HepG2 (cell line): ENCODE measurements around the gene ITGA2. TPM values are rescaled to one million over a fixed set of nuclear protein-coding genes. Genes with fewer than 3 reads are reported as not detected.

Experiments used
- E2F1 ChIP-seq: sonication (generic); formaldehyde crosslinking; IDR thresholded peaks from 2 replicates; pipeline ENCODE4 v1.5.0; 2020; ENCODE audit warnings: missing genetic modification reagents
- EHMT2 ChIP-seq: fragments of 200-600 bp; sonication (generic); IDR thresholded peaks from 2 replicates; pipeline ENCODE4 v1.7.0; 2017; ENCODE audit warnings: antibody characterized with exemption, low read depth, low read length, borderline replicate concordance
- MEIS1 ChIP-seq: sonication (generic); formaldehyde crosslinking; IDR thresholded peaks from 2 replicates; pipeline ENCODE4 v1.9.0; 2021; ENCODE audit warnings: mild to moderate bottlenecking, missing genetic modification reagents, moderate library complexity, borderline replicate concordance
- SMC3 ChIP-seq: IDR thresholded peaks from 2 replicates; pipeline ENCODE4 v1.6.1; 2011; ENCODE audit warnings: low read length, improper control_type of control experiment
- ZBTB8A ChIP-seq: sonication (generic); formaldehyde crosslinking; IDR thresholded peaks from 2 replicates; pipeline ENCODE4 v1.4.0; 2020; ENCODE audit warnings: mild to moderate bottlenecking, low read depth, missing genetic modification reagents, borderline replicate concordance
- ZNF781 ChIP-seq: sonication (generic); formaldehyde crosslinking; IDR thresholded peaks from 2 replicates; pipeline ENCODE4 v1.5.1; 2020; ENCODE audit warnings: borderline replicate concordance, mild to moderate bottlenecking, missing genetic modification reagents; ENCODE audit errors: not compliant biosample characterization
- ZSCAN31 ChIP-seq: sonication (generic); formaldehyde crosslinking; IDR thresholded peaks from 2 replicates; pipeline ENCODE4 v1.5.0; 2020; ENCODE audit warnings: low read depth, mild to moderate bottlenecking, missing genetic modification reagents
- polyA plus RNA-seq, 8 experiments: library from polyadenylated mRNA; depleted of rRNA in 3 of 8; stranded (reverse) in 7 of 8; unstranded in 1 of 8; fragments of >200 nt; fragmentation: Illumina TruSeq in 4 of 8; extraction: Trizol in 4 of 8; gene quantifications; 2 replicates each; pipeline versions ENCODE4 v1.2.1 to v1.2.3, GENCODE V29; 2011 to 2016; ENCODE audit warnings: low read depth in 4 of 8, missing spikeins in 1 of 8, mixed read lengths in 1 of 8; ENCODE audit not compliant: insufficient read depth in 1 of 8
- total RNA-seq, 5 experiments: library from RNA; depleted of rRNA; stranded (reverse); fragments of >200 nt; fragmentation: Illumina TruSeq; extraction: Trizol; gene quantifications; 2 replicates each; pipeline ENCODE4 v1.2.3, GENCODE V29; 2016; ENCODE audit warnings: low read depth in 1 of 5
- TF ChIP-seq, protein P1 (sequence below): IDR thresholded peaks from 2 replicates; pipeline ENCODE4 v1.6.1; 2016
- TF ChIP-seq, protein P2 (sequence below): sonication (generic); formaldehyde crosslinking; IDR thresholded peaks from one replicate; pipeline ENCODE4 v1.5.1; 2020; ENCODE audit warnings: mild to moderate bottlenecking, missing genetic modification reagents; ENCODE audit errors: not compliant biosample characterization

ITGA2 gene
- total and polyA plus RNA-seq, 2 of the 13 experiments (the other 11 are each of a cell fraction or from before 2014, with no cell fraction given): 15.8 to 58.3 TPM

DNA sequence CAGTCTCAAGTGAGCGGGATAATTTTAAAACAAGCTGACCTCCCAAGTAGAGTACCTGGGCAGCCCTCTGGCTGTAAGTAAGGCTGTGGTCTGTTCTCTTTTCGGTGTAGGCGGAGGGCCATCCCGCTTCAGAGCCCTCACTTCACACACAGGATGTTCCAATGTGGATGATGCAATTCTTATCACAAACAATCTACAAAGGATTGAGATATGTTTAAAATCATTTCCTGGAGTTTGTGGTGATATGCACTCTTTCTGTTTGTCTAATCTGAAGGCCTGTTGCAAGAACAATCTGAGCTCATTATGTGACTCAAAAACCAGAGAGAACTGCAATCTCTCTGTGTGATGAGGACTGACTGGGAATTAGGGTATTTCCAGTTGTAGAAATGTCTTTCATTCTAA is 42.5 kb downstream of the ITGA2 start (continued):
- TF ChIP-seq ZBTB8A (CRISPR knock-in tag) (no peak), MEIS1 (CRISPR knock-in tag) (no peak), ZSCAN31 (0 out of 2 replicates have a peak, but pooled peaks have one; percentile 32), EHMT2 (no peak), SMC3 (0 out of 2 replicates have a peak, but pooled peaks have one; percentile 9), E2F1 (no peak), ZNF781 (CRISPR knock-in tag) (no peak)
- TF ChIP-seq, protein P1, sequence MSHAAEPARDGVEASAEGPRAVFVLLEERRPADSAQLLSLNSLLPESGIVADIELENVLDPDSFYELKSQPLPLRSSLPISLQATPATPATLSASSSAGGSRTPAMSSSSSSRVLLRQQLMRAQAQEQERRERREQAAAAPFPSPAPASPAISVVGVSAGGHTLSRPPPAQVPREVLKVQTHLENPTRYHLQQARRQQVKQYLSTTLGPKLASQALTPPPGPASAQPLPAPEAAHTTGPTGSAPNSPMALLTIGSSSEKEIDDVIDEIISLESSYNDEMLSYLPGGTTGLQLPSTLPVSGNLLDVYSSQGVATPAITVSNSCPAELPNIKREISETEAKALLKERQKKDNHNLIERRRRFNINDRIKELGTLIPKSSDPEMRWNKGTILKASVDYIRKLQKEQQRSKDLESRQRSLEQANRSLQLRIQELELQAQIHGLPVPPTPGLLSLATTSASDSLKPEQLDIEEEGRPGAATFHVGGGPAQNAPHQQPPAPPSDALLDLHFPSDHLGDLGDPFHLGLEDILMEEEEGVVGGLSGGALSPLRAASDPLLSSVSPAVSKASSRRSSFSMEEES (CRISPR knock-in tag): peak; percentile 59; the same call in 1 of the 2 replicates
- TF ChIP-seq, protein P2, sequence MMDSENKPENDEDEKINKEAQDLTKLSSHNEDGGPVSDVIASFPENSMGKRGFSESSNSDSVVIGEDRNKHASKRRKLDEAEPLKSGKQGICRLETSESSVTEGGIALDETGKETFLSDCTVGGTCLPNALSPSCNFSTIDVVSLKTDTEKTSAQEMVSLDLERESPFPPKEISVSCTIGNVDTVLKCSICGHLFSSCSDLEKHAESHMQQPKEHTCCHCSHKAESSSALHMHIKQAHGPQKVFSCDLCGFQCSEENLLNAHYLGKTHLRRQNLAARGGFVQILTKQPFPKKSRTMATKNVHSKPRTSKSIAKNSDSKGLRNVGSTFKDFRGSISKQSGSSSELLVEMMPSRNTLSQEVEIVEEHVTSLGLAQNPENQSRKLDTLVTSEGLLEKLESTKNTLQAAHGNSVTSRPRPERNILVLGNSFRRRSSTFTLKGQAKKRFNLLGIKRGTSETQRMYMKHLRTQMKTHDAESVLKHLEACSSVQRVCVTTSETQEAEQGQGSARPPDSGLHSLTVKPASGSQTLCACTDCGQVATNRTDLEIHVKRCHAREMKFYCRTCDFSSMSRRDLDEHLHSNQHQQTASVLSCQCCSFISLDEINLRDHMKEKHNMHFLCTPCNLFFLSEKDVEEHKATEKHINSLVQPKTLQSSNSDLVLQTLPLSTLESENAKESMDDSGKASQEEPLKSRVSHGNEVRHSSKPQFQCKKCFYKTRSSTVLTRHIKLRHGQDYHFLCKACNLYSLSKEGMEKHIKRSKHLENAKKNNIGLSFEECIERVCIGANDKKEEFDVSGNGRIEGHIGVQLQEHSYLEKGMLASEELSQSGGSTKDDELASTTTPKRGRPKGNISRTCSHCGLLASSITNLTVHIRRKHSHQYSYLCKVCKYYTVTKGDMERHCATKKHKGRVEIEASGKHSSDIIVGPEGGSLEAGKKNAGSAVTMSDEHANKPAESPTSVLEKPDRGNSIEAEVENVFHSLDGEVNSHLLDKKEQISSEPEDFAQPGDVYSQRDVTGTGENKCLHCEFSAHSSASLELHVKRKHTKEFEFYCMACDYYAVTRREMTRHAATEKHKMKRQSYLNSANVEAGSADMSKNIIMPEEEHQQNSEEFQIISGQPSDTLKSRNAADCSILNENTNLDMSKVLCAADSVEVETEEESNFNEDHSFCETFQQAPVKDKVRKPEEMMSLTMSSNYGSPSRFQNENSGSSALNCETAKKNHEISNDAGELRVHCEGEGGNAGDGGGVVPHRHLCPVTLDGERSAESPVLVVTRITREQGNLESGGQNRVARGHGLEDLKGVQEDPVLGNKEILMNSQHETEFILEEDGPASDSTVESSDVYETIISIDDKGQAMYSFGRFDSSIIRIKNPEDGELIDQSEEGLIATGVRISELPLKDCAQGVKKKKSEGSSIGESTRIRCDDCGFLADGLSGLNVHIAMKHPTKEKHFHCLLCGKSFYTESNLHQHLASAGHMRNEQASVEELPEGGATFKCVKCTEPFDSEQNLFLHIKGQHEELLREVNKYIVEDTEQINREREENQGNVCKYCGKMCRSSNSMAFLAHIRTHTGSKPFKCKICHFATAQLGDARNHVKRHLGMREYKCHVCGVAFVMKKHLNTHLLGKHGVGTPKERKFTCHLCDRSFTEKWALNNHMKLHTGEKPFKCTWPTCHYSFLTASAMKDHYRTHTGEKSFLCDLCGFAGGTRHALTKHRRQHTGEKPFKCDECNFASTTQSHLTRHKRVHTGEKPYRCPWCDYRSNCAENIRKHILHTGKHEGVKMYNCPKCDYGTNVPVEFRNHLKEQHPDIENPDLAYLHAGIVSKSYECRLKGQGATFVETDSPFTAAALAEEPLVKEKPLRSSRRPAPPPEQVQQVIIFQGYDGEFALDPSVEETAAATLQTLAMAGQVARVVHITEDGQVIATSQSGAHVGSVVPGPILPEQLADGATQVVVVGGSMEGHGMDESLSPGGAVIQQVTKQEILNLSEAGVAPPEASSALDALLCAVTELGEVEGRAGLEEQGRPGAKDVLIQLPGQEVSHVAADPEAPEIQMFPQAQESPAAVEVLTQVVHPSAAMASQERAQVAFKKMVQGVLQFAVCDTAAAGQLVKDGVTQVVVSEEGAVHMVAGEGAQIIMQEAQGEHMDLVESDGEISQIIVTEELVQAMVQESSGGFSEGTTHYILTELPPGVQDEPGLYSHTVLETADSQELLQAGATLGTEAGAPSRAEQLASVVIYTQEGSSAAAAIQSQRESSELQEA (CRISPR knock-in tag): no peak
